ENCODE data around the gene CEACAM19. TPM values are rescaled to one million over a fixed set of nuclear protein-coding genes. Genes with fewer than 3 reads are reported as not detected.

CEACAM19 gene
- total and polyA plus RNA-seq, 9 of the 15 experiments (the other 6 are each of a cell fraction or from before 2014, with no cell fraction given), result 0.15 to 0.30 (median 0.23) TPM; not detected in 5

GRCh38 chr19:44684892-44685863 lies 13.9 kb downstream of the CEACAM19 start (continued):
- TF ChIP-seq ELF4 (CRISPR knock-in tag; IDR thresholded peaks at IDR 0.05) (no peak), ZNF324 (CRISPR knock-in tag; IDR thresholded peaks at IDR 0.05) (no peak), STAT5B (CRISPR knock-in tag; IDR thresholded peaks at IDR 0.05) (no peak), FOS (IDR thresholded peaks at IDR 0.05; ENCODE audit: extremely low read depth, insufficient read length) (peak; percentile 19), CCNT2 (IDR thresholded peaks at IDR 0.05; ENCODE audit: borderline replicate concordance, extremely low read depth, insufficient read length, low read depth, low read length) (no peak), ETV1 (tag; conservative IDR thresholded peaks at IDR 0.05; ENCODE audit: low read depth) (peak; percentile 69), TCFL5 (CRISPR knock-in tag; conservative IDR thresholded peaks at IDR 0.05) (no peak), MAFG (tag; conservative IDR thresholded peaks at IDR 0.05) (no peak), ZNF431 (CRISPR knock-in tag; IDR thresholded peaks at IDR 0.05) (no peak), MAX (CRISPR knock-in tag; IDR thresholded peaks at IDR 0.05) (peak; percentile 35; the same call in 1 of the 2 replicates), ZNF224 (CRISPR knock-in tag; IDR thresholded peaks at IDR 0.05) (no peak), ZBTB49 (CRISPR knock-in tag; IDR thresholded peaks at IDR 0.05; ENCODE audit: borderline replicate concordance) (no peak), TAL1 (IDR thresholded peaks at IDR 0.05) (no peak), SOX6 (IDR thresholded peaks at IDR 0.05) (0 out of 2 replicates have a peak, but pooled peaks have one; percentile 18), JUN (IDR thresholded peaks at IDR 0.05; ENCODE audit: borderline replicate concordance, low read depth, low read length) (peak; percentile 57; the same call in 1 of the 2 replicates), JUN (CRISPR knock-in tag; IDR thresholded peaks at IDR 0.05; ENCODE audit: borderline replicate concordance) (no peak), ZNF668 (CRISPR knock-in tag; IDR thresholded peaks at IDR 0.05) (no peak), SRSF7 (optimal IDR thresholded peaks at IDR 0.05; ENCODE audit: low read depth, low read length) (no peak), CHD2 (IDR thresholded peaks at IDR 0.05; ENCODE audit: low read depth, low read length) (no peak), ZNF408 (CRISPR knock-in tag; IDR thresholded peaks at IDR 0.05; ENCODE audit: low read depth) (no peak), ZBTB7A (IDR thresholded peaks at IDR 0.05; ENCODE audit: borderline replicate concordance, control insufficient read depth, low read depth, low read length) (peak; percentile 39; the same call in 1 of the 2 replicates), FOXP4 (CRISPR knock-in tag; IDR thresholded peaks at IDR 0.05; ENCODE audit: borderline replicate concordance) (no peak), LEF1 (IDR thresholded peaks at IDR 0.05) (peak; percentile 68), TRIM28 (IDR thresholded peaks at IDR 0.05) (no peak), NCOA2 (IDR thresholded peaks at IDR 0.05; ENCODE audit: partially characterized antibody in 2 of 2) (no peak)
